Hematopoietic multipotent progenitor cell treated with erythropoietin and hydrocortisone succinate and interleukin-3 and kit ligand, for 8 days (in vitro differentiated cells): ENCODE measurements around the gene CD226.
A peak's percentile ranks its signal among the peaks of the same experiment; 100 is the strongest.

Experiments used
- DNase-seq: peaks from one replicate; pipeline ENCODE4 v3.0.0-alpha.2; 2015

Gene CD226

GRCh38 chr18:69947361-69948133 is at the start of gene CD226:
CD226 (minus strand) TSS chr18:69947873; CDS start chr18:69947406, 467 bp downstream.
- no peak for DNase-seq

- DNase-seq: no peak
Measured at GRCh38 chr18:69996951-69997798, 49.5 kb upstream of the CD226 start.

GRCh38 chr18:69996417-69996816 is 48.7 kb upstream of the CD226 start:
- no peak for DNase-seq

- no peak for DNase-seq
Measured at GRCh38 chr18:69995774-69996173, 48.1 kb upstream of the CD226 start.

- no peak for DNase-seq
Measured at GRCh38 chr18:69992776-69993175, 45.1 kb upstream of the CD226 start.

- DNase-seq: no peak
Measured at GRCh38 chr18:69987870-69988269, 40.2 kb upstream of the CD226 start.

GRCh38 chr18:69985239-69985638 is 37.6 kb upstream of the CD226 start:
- no peak for DNase-seq

- no peak for DNase-seq
Measured at GRCh38 chr18:69982417-69982816, 34.7 kb upstream of the CD226 start.

- DNase-seq: no peak
Measured at GRCh38 chr18:69981948-69982347, 34.3 kb upstream of the CD226 start.

GRCh38 chr18:69980982-69981804 is 33.5 kb upstream of the CD226 start:
- no peak for DNase-seq

GRCh38 chr18:69980509-69980908 is 32.8 kb upstream of the CD226 start:
- DNase-seq: peak; percentile 39

- DNase-seq: no peak
Measured at GRCh38 chr18:69978732-69979715, 31.4 kb upstream of the CD226 start.

GRCh38 chr18:69975294-69975693 is 27.6 kb upstream of the CD226 start:
- DNase-seq: peak; percentile 77

- no peak for DNase-seq
Measured at GRCh38 chr18:69974365-69974764, 26.7 kb upstream of the CD226 start.

GRCh38 chr18:69969491-69969890 is 21.8 kb upstream of the CD226 start:
- no peak for DNase-seq

- no peak for DNase-seq
Measured at GRCh38 chr18:69968039-69968438, 20.4 kb upstream of the CD226 start.

- no peak for DNase-seq
Measured at GRCh38 chr18:69963196-69963595, 15.5 kb upstream of the CD226 start.

GRCh38 chr18:69961718-69962117 is 14.0 kb upstream of the CD226 start:
- DNase-seq: peak; percentile 47

GRCh38 chr18:69958422-69958821 is 10.7 kb upstream of the CD226 start:
- no peak for DNase-seq

GRCh38 chr18:69957747-69958146 is 10.1 kb upstream of the CD226 start:
- no peak for DNase-seq

GRCh38 chr18:69956665-69957620 is 9.3 kb upstream of the CD226 start:
- no peak for DNase-seq
